Measurements from ENCODE around the gene TRANK1. TPM values are rescaled to one million over a fixed set of nuclear protein-coding genes. Genes with fewer than 3 reads are reported as not detected.

TRANK1 gene
- total RNA-seq, 1 experiment from 2014 or later: 10.3 TPM

GRCh38 chr3:36923523-36923943 lies 21.3 kb downstream of the TRANK1 start:
- H3K27ac Mint-ChIP-seq (ENCODE audit: unreplicated experiment): no peak overlapping the region
- DNase-seq: no peak
- no peak overlapping the region for H3K4me3 Mint-ChIP-seq (ENCODE audit: low read depth, unreplicated experiment)
- peaks cover 8% of the 10 kb centered on the region for H3K27me3 Mint-ChIP-seq (ENCODE audit: unreplicated experiment)
- peaks cover 6% of the 10 kb centered on the region for H3K4me1 Mint-ChIP-seq (ENCODE audit: low read depth, unreplicated experiment)
- CTCF ChIA-PET: interaction anchor here (0.8 kb wide), 1 partner anchor 35 kb away, joined by 3 read pairs; no protein-coding TSS in a partner anchor
- H3K9me3 Mint-ChIP-seq (ENCODE audit: low read depth, unreplicated experiment): peaks cover 12% of the 10 kb centered on the region
- H3K36me3 Mint-ChIP-seq (ENCODE audit: insufficient read depth, unreplicated experiment): no peaks in the 10 kb centered on the region
- BruUV-seq (replicated peaks): no TSS peak
- TF ChIP-seq CTCF (IDR thresholded peaks at IDR 0.05; ENCODE audit: unreplicated experiment): no peak
- intact Hi-C loops (cut with micrococcal nuclease; ENCODE audit: unreplicated experiment): no loop called here

- no peak overlapping the region for H3K27ac Mint-ChIP-seq (ENCODE audit: unreplicated experiment)
- no TSS peak for BruUV-seq (replicated peaks)
- peaks cover under 1% of the 10 kb centered on the region for H3K27me3 Mint-ChIP-seq (ENCODE audit: unreplicated experiment)
- DNase-seq: no peak
- no peaks in the 10 kb centered on the region for H3K36me3 Mint-ChIP-seq (ENCODE audit: insufficient read depth, unreplicated experiment)
- intact Hi-C loops (cut with micrococcal nuclease; ENCODE audit: unreplicated experiment): no loop called here
- no peak for TF ChIP-seq CTCF (IDR thresholded peaks at IDR 0.05; ENCODE audit: unreplicated experiment)
- CTCF ChIA-PET: no interaction called here
- H3K4me1 Mint-ChIP-seq (ENCODE audit: low read depth, unreplicated experiment): peaks cover 6% of the 10 kb centered on the region
- no peak overlapping the region for H3K4me3 Mint-ChIP-seq (ENCODE audit: low read depth, unreplicated experiment)
- peaks cover 16% of the 10 kb centered on the region for H3K9me3 Mint-ChIP-seq (ENCODE audit: low read depth, unreplicated experiment)
Measured at GRCh38 chr3:36920884-36921567, 23.8 kb downstream of the TRANK1 start.

- Mint-ChIP-seq H3K4me3 (ENCODE audit: low read depth, unreplicated experiment) (no peak overlapping the region), H3K9me3 (ENCODE audit: low read depth, unreplicated experiment) (peaks cover 16% of the 10 kb centered on the region), H3K36me3 (ENCODE audit: insufficient read depth, unreplicated experiment) (no peaks in the 10 kb centered on the region), H3K4me1 (ENCODE audit: low read depth, unreplicated experiment) (peaks cover 6% of the 10 kb centered on the region), H3K27ac (ENCODE audit: unreplicated experiment) (no peak overlapping the region), H3K27me3 (ENCODE audit: unreplicated experiment) (no peaks in the 10 kb centered on the region)
- TF ChIP-seq CTCF (IDR thresholded peaks at IDR 0.05; ENCODE audit: unreplicated experiment): no peak
- intact Hi-C loops (cut with micrococcal nuclease; ENCODE audit: unreplicated experiment): no loop called here
- CTCF ChIA-PET: interaction anchor here (0.6 kb wide), 1 partner anchor 12 kb away, joined by 8 read pairs; no protein-coding TSS in a partner anchor
- no peak for DNase-seq
- BruUV-seq (replicated peaks): no TSS peak
Measured at GRCh38 chr3:36919439-36920160, 25.3 kb downstream of the TRANK1 start.

GRCh38 chr3:36918050-36918449 lies 26.8 kb downstream of the TRANK1 start:
- Mint-ChIP-seq H3K27me3 (ENCODE audit: unreplicated experiment) (no peaks in the 10 kb centered on the region), H3K9me3 (ENCODE audit: low read depth, unreplicated experiment) (peaks cover 15% of the 10 kb centered on the region), H3K36me3 (ENCODE audit: insufficient read depth, unreplicated experiment) (no peaks in the 10 kb centered on the region), H3K27ac (ENCODE audit: unreplicated experiment) (no peak overlapping the region), H3K4me1 (ENCODE audit: low read depth, unreplicated experiment) (peaks cover 13% of the 10 kb centered on the region), H3K4me3 (ENCODE audit: low read depth, unreplicated experiment) (no peak overlapping the region)
- intact Hi-C loops (cut with micrococcal nuclease; ENCODE audit: unreplicated experiment): no loop called here
- no TSS peak for BruUV-seq (replicated peaks)
- CTCF ChIA-PET: no interaction called here
- no peak for TF ChIP-seq CTCF (IDR thresholded peaks at IDR 0.05; ENCODE audit: unreplicated experiment)
- no peak for DNase-seq
